ENCODE results near the gene GALNT17.

GRCh38 chr7:71132127-71132376 is at the start of gene GALNT17:
- no peak for TF ChIP-seq CTCF (conservative IDR thresholded peaks at IDR 0.05)
- TF ChIP-seq EZH2 (IDR thresholded peaks at IDR 0.05; ENCODE audit: low read depth), result no peak
